ENCODE measurements around the gene TAF1C. TPM values are rescaled to one million over a fixed set of nuclear protein-coding genes. Genes with fewer than 3 reads are reported as not detected.

Gene TAF1C
- total and polyA plus RNA-seq, 9 donors = 14.1 to 89.0 (median 58.4) TPM

GRCh38 chr16:84199861-84200260, 13.0 kb upstream of the TAF1C start:
- intact Hi-C loops (cut with DNase I) = no loop called here
- H3K27me3 ChIP-seq = no peaks in the 10 kb centered on the region
- WGBS, 3 donors = 85 to 92% (median 88%) methylated on average over 10 of the region's 10 CpGs

GRCh38 chr16:84199097-84199496, 12.2 kb upstream of the TAF1C start:
- Histone ChIP-seq H3K9me3 (no peaks in the 10 kb centered on the region), H3K27me3 (no peaks in the 10 kb centered on the region), H3K27ac (no peak overlapping the region), H3K4me1 (ENCODE audit: insufficient read depth) (no peaks in the 10 kb centered on the region), H3K4me3 (no peak overlapping the region), H3K36me3 (no peaks in the 10 kb centered on the region)
- TF ChIP-seq CTCF (IDR thresholded peaks at IDR 0.05) (no peak), POLR2A (IDR thresholded peaks at IDR 0.05) (no peak), EP300 (IDR thresholded peaks at IDR 0.05) (no peak)
- no peak for DNase-seq
- intact Hi-C loops (cut with DNase I) = no loop called here
- 42 to 50% (median 47%) methylated on average over 13 of the region's 13 CpGs for WGBS, 3 donors

More at GRCh38 chr16:84199861-84200260, 13.0 kb upstream of the TAF1C start:
- Histone ChIP-seq H3K4me1 (ENCODE audit: insufficient read depth) (no peaks in the 10 kb centered on the region), H3K36me3 (no peaks in the 10 kb centered on the region), H3K27ac (no peak overlapping the region), H3K4me3 (no peak overlapping the region), H3K9me3 (no peaks in the 10 kb centered on the region)
- TF ChIP-seq POLR2A (IDR thresholded peaks at IDR 0.05) = no peak
- no peak for TF ChIP-seq CTCF (IDR thresholded peaks at IDR 0.05)
- no peak for TF ChIP-seq EP300 (IDR thresholded peaks at IDR 0.05)
- no peak for DNase-seq

- intact Hi-C loops (cut with DNase I) = no loop called here
These were observed 11.5 kb upstream of the TAF1C start for GRCh38 chr16:84198401-84198800.

GRCh38 chr16:84197466-84198128, 10.7 kb upstream of the TAF1C start:
- H3K36me3 ChIP-seq = no peaks in the 10 kb centered on the region
- H3K27me3 ChIP-seq = no peaks in the 10 kb centered on the region
- intact Hi-C loops (cut with DNase I) = no loop called here
- WGBS, 3 donors = 92 to 95% (median 92%) methylated on average over 14 of the region's 14 CpGs
- TF ChIP-seq EP300 (IDR thresholded peaks at IDR 0.05) (no peak), CTCF (IDR thresholded peaks at IDR 0.05) (no peak), POLR2A (IDR thresholded peaks at IDR 0.05) (no peak)
- DNase-seq = no peak
- no peak overlapping the region for H3K4me3 ChIP-seq
- H3K9me3 ChIP-seq = no peaks in the 10 kb centered on the region
- H3K4me1 ChIP-seq (ENCODE audit: insufficient read depth) = no peaks in the 10 kb centered on the region
- H3K27ac ChIP-seq = no peak overlapping the region

More at GRCh38 chr16:84198401-84198800, 11.5 kb upstream of the TAF1C start:
- H3K4me3 ChIP-seq = no peak overlapping the region
- no peak overlapping the region for H3K27ac ChIP-seq
- H3K4me1 ChIP-seq (ENCODE audit: insufficient read depth) = no peaks in the 10 kb centered on the region
- TF ChIP-seq POLR2A (IDR thresholded peaks at IDR 0.05) = no peak
- no peak for TF ChIP-seq EP300 (IDR thresholded peaks at IDR 0.05)
- no peak for TF ChIP-seq CTCF (IDR thresholded peaks at IDR 0.05)
- H3K36me3 ChIP-seq = no peaks in the 10 kb centered on the region
- WGBS, 3 donors = 69 to 86% (median 83%) methylated on average over 10 of the region's 10 CpGs
- H3K27me3 ChIP-seq = no peaks in the 10 kb centered on the region
- H3K9me3 ChIP-seq = no peaks in the 10 kb centered on the region
- DNase-seq = no peak
